ENCODE data around the gene GPNMB. TPM values are rescaled to one million over a fixed set of nuclear protein-coding genes. Genes with fewer than 3 reads are reported as not detected.
"Not testable (repeated sequence)": the region's sequence is repeated elsewhere in the genome, so short reads cannot be mapped to it uniquely, and the experiment has no call there.

The GPNMB gene
- polyA plus RNA-seq, 4 donors = 15.3 to 34.0 (median 28.2) TPM

GRCh38 chr7:23298141-23298881 is 51.7 kb downstream of the GPNMB start:
- no peak for DNase-seq (ENCODE audit: low read depth in 4 of 4, low spot score in 2 of 4)

DNA sequence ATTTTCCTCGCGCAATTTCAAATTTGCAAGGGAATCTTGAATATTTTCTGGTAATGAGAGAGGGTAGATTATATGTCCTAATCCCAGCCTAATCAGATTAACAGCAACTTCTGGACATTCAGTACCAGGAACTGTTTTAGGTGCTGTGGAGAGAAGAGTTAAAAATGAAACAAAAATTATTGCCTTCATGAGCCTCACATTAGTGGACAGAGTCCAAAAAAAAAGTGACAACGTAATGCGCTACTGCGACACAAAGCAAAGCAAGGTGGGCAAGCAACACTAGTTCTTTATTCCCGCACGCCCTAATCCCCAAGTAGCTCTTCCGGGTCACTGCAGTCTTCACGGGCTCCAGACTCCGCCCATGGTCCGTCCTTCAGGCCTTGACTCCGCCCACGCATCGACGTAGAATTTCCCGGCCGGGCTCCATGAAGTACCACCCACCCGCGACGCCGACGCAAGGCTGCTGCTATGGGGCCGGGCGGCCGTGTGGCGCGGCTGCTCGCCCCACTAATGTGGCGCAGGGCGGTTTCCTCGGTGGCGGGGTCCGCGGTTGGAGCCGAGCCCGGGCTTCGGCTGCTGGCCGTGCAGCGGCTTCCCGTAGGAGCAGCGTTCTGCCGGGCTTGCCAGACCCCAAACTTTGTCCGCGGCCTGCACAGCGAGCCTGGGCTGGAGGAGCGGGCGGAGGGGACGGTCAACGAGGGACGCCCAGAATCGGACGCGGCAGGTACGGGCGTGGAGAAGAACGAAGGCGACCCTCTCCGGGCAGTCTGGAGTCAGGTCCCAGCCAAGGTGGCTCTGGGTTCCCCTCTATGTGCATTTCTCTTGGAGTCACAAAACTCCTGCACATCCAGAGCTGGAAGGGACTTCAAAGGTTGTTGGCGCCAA is 52.6 kb downstream of the GPNMB start, which contains the start of gene MALSU1:
TSS of gene MALSU1 (plus strand) at position 455 of the 885 bp plus-strand sequence. CDS start at position 469, 14 bp downstream.
- DNase-seq (ENCODE audit: low read depth in 4 of 4, low spot score in 2 of 4) = peak; percentile 85 to 96 (median 92)

- DNase-seq (ENCODE audit: low read depth in 4 of 4, low spot score in 2 of 4) = peak in 1 of 4 donors; percentile 29
Measured at GRCh38 chr7:23299770-23300300, 53.3 kb downstream of the GPNMB start.

DNA sequence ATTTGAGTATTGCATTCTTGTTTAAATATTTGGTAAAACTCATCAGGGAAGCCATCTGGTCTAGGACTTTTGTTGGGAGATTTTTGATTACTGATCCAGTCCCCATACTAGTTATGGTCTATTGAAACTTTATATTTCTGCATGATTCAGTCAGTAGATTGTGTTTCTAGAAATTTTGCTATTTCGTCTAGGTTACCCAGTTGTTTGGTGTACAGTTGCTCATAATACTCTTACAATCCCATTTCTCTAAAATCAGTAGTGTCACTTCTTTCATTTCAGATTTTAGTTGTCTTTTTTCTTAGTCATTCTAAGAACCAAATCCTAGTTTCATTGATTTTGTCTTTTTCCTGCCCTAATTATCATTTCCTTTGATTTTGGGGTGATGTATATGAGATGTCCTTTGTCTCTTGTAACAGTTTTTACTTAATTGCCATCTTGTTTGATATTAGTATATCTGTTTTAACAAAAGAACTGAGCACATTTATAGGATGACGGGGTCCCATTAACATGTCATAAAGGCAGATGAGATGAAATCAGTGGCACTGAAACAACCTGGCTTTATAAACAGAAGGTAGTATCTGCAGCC is 60.5 kb downstream of the GPNMB start:
- no peak for DNase-seq (ENCODE audit: low read depth in 4 of 4, low spot score in 2 of 4)

GRCh38 chr7:23308754-23309153 is 62.2 kb downstream of the GPNMB start:
- no peak for DNase-seq (ENCODE audit: low read depth in 4 of 4, low spot score in 2 of 4)

DNA sequence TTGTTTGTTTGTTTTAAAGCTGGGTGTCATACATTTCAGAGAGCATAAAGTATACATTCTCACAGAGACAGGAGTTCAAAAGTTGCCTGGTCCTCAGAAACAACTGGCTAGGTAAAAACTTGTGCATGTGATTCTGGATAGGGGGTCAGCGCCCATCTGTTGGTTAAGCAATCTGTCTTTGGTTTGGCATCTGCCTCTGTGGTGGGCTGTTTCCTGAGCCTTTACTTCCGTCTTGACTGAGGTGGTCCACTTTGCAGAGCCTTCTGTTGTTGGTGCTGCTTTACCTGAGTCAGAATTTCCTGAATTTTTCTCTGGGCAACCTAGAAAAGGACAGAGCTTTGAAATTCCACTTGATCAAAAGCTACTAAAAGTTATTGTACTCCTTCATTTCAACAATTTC is 65.6 kb downstream of the GPNMB start:
- DNase-seq (ENCODE audit: low read depth in 4 of 4, low spot score in 2 of 4) = not testable (repeated sequence)

DNA sequence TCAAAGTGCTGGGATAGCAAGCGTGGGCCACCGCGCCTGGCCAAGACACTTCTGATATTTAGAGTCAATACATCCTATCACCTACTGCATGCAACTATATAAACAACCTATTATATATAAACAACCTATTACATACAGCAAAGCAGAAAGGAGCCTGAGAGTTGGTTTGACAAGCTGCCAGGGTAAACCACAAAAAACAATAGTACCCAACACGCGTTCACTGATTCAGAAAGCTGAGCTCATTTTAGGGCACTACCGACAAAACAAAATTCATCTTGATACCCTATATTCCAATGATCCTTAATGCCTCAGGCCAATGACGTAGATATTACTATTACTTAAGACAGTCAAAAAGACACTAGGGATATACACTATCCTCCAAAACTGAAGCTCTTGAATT is 68.8 kb downstream of the GPNMB start:
- DNase-seq (ENCODE audit: low read depth in 4 of 4, low spot score in 2 of 4) = no peak

Other genes with a start within 250 kb of the GPNMB start
- gene HYCC1, start 232.6 kb upstream of the GPNMB start, polyA plus RNA-seq (ENCODE audit: insufficient read length in 4 of 4) = 10 to 100 TPM; 20.7 to 23.5 (median 22.1) TPM
- 10 to 100 TPM; 45.4 to 53.5 (median 50.5) TPM for gene KLHL7, start 141.0 kb upstream of the GPNMB start, polyA plus RNA-seq (ENCODE audit: insufficient read length in 4 of 4)
- gene NUP42, start 64.7 kb upstream of the GPNMB start, polyA plus RNA-seq (ENCODE audit: insufficient read length in 4 of 4) = 10 to 100 TPM; 53.2 to 79.9 (median 69.9) TPM
- gene MALSU1, start 52.6 kb downstream of the GPNMB start, polyA plus RNA-seq (ENCODE audit: insufficient read length in 4 of 4) = 10 to 100 TPM; 47.8 to 61.9 (median 53.9) TPM
- gene IGF2BP3, start 223.7 kb downstream of the GPNMB start, polyA plus RNA-seq (ENCODE audit: insufficient read length in 4 of 4) = 10 to 100 TPM; 52.3 to 72.2 (median 59.0) TPM